CD4-positive, alpha-beta T cell treated with Interleukin-17A for 1 hour (primary cell): ENCODE measurements around the gene COL4A2.
"Not testable (repeated sequence)": the region's sequence is repeated elsewhere in the genome, so short reads cannot be mapped to it uniquely, and the experiment has no call there.

Source experiments
- DNase-seq: peaks from one replicate; pipeline ENCODE4 v3.0.0-alpha.2; 2020

Gene COL4A2

GRCh38 chr13:110523180-110523579 is 216.1 kb downstream of the COL4A2 start:
- no peak for DNase-seq

GRCh38 chr13:110523838-110524540 is 216.9 kb downstream of the COL4A2 start:
- no peak for DNase-seq

- no peak for DNase-seq
These were observed 217.6 kb downstream of the COL4A2 start for GRCh38 chr13:110524541-110525257.

GRCh38 chr13:110525328-110526319 is 218.5 kb downstream of the COL4A2 start:
- DNase-seq, result no peak

- DNase-seq, result no peak
These were observed 221.3 kb downstream of the COL4A2 start for GRCh38 chr13:110528371-110528770.

- DNase-seq, result no peak
These were observed 221.8 kb downstream of the COL4A2 start for GRCh38 chr13:110528911-110529310.

GRCh38 chr13:110529522-110530311 is 222.6 kb downstream of the COL4A2 start:
- DNase-seq, result no peak

GRCh38 chr13:110531100-110531499 is 224.0 kb downstream of the COL4A2 start:
- DNase-seq, result no peak

GRCh38 chr13:110531671-110532083 is 224.6 kb downstream of the COL4A2 start:
- DNase-seq, result no peak

- not testable (repeated sequence) for DNase-seq
These were observed 225.2 kb downstream of the COL4A2 start for GRCh38 chr13:110532258-110532657.

GRCh38 chr13:110533771-110534670 is 226.9 kb downstream of the COL4A2 start:
- no peak for DNase-seq

- no peak for DNase-seq
These were observed 228.4 kb downstream of the COL4A2 start for GRCh38 chr13:110535526-110535925.

GRCh38 chr13:110536006-110536693 is 229.1 kb downstream of the COL4A2 start:
- peak; percentile 29 for DNase-seq

- DNase-seq, result no peak
These were observed 231.5 kb downstream of the COL4A2 start for GRCh38 chr13:110538632-110539031.

- no peak for DNase-seq
These were observed 232.8 kb downstream of the COL4A2 start for GRCh38 chr13:110539894-110540293.

GRCh38 chr13:110540871-110541525 is 233.9 kb downstream of the COL4A2 start:
- DNase-seq, result no peak

GRCh38 chr13:110541526-110541920 is 234.4 kb downstream of the COL4A2 start:
- DNase-seq, result no peak

GRCh38 chr13:110542169-110542796 is 235.2 kb downstream of the COL4A2 start:
- no peak for DNase-seq

GRCh38 chr13:110546378-110546777 is 239.3 kb downstream of the COL4A2 start:
- DNase-seq, result no peak

GRCh38 chr13:110546926-110547325 is 239.8 kb downstream of the COL4A2 start:
- DNase-seq, result no peak
